WERI-Rb-1 (cell line): ENCODE data around the gene B9D2.

Experiments
- DNase-seq: peaks from one replicate; pipeline ENCODE4 v3.0.0-alpha.2; 2020
- H3K27ac ChIP-seq: fragments of 250-450 bp; sonication (Bioruptor Pico); 2 replicates; pipeline ENCODE4 v1.5.1; 2020; ENCODE audit warnings: mild to moderate bottlenecking, moderate library complexity
- H3K27me3 ChIP-seq: fragments of 250-450 bp; sonication (Bioruptor Pico); 2 replicates; pipeline ENCODE4 v1.5.1; 2021; ENCODE audit warnings: mild to moderate bottlenecking, low read depth, moderate library complexity; ENCODE audit not compliant: insufficient read depth, severe bottlenecking
- H3K36me3 ChIP-seq: fragments of 250-450 bp; sonication (Bioruptor Pico); 2 replicates; pipeline ENCODE4 v1.5.1; 2020; ENCODE audit warnings: mild to moderate bottlenecking, moderate library complexity
- H3K4me3 ChIP-seq: 2 replicates; pipeline ENCODE4 v1.5.1; 2011; ENCODE audit warnings: low read depth, mild to moderate bottlenecking, control low read depth, low read length
- H3K9me3 ChIP-seq: fragments of 250-450 bp; sonication (Bioruptor Pico); 2 replicates; pipeline ENCODE4 v1.5.1; 2021; ENCODE audit warnings: mild to moderate bottlenecking, moderate library complexity; ENCODE audit not compliant: severe bottlenecking
- TF ChIP-seq, protein P1 (sequence below): IDR thresholded peaks from 2 replicates; pipeline ENCODE4 v1.5.1; 2011; ENCODE audit warnings: low read depth, mild to moderate bottlenecking, control low read depth, inconsistent platforms, low read length

B9D2 gene

DNA sequence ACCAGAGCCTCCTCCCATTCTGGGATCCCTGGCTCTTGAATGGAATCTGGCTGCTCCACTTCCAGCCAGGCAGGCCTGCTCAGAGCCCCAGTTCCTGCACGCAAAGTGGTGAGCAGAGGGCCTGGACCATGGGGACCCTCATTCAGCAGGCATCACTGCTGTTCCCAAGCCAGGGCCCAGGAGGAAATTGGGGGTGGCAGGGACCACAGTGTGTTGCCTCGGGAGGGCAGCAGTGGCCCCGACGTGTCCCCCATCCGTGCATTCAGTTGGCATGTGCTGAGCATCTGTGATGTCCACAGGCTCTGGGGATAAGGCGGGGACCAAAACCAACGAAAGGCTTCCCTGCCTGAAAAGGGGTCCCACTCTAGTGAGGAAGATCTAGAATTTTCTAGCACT lies 42.7 kb downstream of the B9D2 start:
- Histone ChIP-seq H3K27me3 (no peaks in the 10 kb centered on the region), H3K36me3 (peaks cover 49% of the 10 kb centered on the region), H3K9me3 (no peaks in the 10 kb centered on the region), H3K27ac (no peak overlapping the region), H3K4me3 (no peak overlapping the region)
- no peak for DNase-seq
- TF ChIP-seq, protein P1, sequence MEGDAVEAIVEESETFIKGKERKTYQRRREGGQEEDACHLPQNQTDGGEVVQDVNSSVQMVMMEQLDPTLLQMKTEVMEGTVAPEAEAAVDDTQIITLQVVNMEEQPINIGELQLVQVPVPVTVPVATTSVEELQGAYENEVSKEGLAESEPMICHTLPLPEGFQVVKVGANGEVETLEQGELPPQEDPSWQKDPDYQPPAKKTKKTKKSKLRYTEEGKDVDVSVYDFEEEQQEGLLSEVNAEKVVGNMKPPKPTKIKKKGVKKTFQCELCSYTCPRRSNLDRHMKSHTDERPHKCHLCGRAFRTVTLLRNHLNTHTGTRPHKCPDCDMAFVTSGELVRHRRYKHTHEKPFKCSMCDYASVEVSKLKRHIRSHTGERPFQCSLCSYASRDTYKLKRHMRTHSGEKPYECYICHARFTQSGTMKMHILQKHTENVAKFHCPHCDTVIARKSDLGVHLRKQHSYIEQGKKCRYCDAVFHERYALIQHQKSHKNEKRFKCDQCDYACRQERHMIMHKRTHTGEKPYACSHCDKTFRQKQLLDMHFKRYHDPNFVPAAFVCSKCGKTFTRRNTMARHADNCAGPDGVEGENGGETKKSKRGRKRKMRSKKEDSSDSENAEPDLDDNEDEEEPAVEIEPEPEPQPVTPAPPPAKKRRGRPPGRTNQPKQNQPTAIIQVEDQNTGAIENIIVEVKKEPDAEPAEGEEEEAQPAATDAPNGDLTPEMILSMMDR: no peak

DNA sequence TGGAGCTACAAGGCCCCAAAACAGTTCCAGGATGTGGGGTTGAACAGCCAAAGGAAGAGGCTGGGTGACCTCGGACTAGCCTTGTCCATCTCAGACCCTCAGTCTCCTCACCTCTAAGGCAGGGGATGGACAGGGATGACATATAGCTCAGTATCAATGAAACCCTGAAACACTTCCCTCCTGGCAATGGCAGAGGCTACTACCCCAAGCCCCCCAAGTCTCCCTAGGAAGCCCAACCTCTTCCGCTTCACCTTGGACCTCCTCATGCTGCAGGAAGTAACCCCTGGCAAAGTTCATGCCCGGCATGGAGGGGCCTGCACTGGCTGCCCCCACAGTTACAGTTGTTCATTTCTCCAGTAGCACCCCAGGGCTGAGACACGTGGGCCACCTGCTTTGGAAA lies 43.4 kb downstream of the B9D2 start:
- no peak overlapping the region for H3K27ac ChIP-seq

DNA sequence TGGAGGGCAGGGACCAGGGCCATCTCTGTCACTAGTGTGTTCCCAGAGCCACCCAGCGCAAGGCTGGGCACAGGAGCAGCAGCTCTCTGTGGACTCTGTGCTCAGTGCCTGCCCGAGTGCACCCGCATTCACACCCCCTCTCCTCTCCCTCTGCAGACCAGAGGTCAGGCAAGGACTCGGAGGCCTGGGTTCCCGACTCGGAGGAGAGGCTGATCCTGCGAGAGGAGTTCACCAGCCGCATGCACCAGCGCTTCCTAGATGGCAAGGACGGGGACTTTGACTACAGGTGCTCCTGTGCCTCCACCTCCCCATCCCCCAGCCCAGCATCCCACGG lies 43.8 kb downstream of the B9D2 start:
- no peaks in the 10 kb centered on the region for H3K9me3 ChIP-seq
- no peak overlapping the region for H3K27ac ChIP-seq
- H3K27me3 ChIP-seq: no peaks in the 10 kb centered on the region
- H3K36me3 ChIP-seq: peaks cover 53% of the 10 kb centered on the region
- TF ChIP-seq, protein P1: no peak
- DNase-seq: no peak
- no peak overlapping the region for H3K4me3 ChIP-seq

More for the DNA sequence above, 43.4 kb downstream of the B9D2 start:
- no peaks in the 10 kb centered on the region for H3K27me3 ChIP-seq
- DNase-seq: no peak
- no peak overlapping the region for H3K4me3 ChIP-seq
- TF ChIP-seq, protein P1: no peak
- no peaks in the 10 kb centered on the region for H3K9me3 ChIP-seq
- H3K36me3 ChIP-seq: peaks cover 53% of the 10 kb centered on the region

DNA sequence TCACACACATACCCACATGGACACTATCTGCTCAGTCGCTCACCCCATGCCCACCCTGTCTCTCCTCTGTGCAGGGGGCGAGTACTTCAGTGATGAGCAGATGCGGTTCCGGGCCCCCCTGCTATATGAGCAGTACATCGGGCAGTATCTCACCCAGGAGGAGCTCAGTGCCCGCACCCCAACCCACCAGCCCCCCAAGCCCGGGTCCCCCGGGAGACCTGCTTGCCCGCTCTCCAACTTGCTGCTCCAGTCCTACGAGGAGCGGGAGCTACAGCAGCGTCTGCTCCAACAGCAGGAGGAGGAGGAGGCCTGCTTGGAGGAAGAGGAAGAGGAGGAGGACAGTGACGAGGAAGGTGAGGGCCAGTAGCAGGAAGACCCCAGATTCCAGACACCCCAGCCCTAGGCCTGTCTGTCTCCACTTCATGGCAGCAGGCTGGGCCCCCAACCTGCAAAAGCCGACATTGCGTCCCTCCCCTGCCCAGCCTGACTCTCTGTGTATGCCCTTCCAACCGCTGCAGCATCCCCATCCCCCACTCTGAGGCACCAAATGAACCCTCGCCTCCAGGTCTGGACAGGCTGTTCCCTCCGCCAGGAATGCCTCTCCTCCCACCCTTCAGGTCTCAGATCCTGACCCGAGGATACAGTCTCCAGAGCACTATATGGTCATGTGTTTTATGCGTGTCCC lies 44.3 kb downstream of the B9D2 start:
- TF ChIP-seq, protein P1: no peak
- Histone ChIP-seq H3K9me3 (no peaks in the 10 kb centered on the region), H3K36me3 (peaks cover 53% of the 10 kb centered on the region)

DNA sequence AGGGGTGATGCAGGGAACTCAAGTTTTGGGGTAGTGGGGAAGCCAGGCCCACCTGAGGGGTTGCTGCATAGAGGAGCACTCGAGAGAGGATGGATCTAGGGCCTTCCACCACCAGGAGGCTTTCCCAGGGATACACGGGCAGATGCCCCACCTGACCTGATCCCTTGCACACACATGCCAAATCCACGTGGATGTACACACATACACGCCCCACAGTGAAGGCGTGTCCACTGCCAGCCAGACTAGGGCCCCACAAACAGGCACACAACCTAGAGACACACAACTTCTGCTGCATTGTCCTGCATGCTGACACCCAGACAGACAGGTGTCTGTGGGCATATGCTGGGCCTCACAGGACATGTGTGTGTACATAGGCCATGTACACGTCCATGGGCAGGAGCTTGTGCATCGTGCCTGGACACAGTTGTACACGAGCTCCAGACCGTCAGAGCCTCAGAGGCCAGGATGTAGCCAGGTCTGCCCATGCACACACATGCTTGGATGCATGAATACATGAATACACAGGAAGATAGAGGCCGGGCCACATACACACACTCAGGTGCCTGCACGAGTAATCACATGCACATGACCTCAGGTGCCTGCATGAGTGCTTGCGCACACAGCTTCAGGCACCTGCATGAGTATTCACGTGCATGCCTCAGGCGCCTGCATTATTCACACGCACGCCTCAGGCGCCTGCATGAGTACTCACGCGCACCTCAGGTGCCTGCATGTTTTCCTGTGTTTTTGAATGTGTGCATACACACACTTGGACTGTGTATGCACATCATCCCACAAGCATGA lies 45.1 kb downstream of the B9D2 start:
- DNase-seq: no peak
- H3K36me3 ChIP-seq: peaks cover 59% of the 10 kb centered on the region
- H3K27ac ChIP-seq: no peak overlapping the region
- H3K9me3 ChIP-seq: no peaks in the 10 kb centered on the region
- H3K4me3 ChIP-seq: no peak overlapping the region
- no peaks in the 10 kb centered on the region for H3K27me3 ChIP-seq
- TF ChIP-seq, protein P1: no peak

More for the DNA sequence above, 44.3 kb downstream of the B9D2 start:
- Histone ChIP-seq H3K27ac (no peak overlapping the region), H3K27me3 (no peaks in the 10 kb centered on the region), H3K4me3 (no peak overlapping the region)
- no peak for DNase-seq
